ENCODE measurements around the gene OGDH.
"Not testable (repeated sequence)": the region's sequence is repeated elsewhere in the genome, so short reads cannot be mapped to it uniquely, and the experiment has no call there.

Gene OGDH

GRCh38 chr7:44706788-44707557 is 100.5 kb downstream of the OGDH start:
- DNase-seq (ENCODE audit: low spot score): no peak

- no peak for DNase-seq (ENCODE audit: low spot score)
Measured at GRCh38 chr7:44707558-44708230, 101.3 kb downstream of the OGDH start.

- DNase-seq (ENCODE audit: low spot score): no peak
Measured at GRCh38 chr7:44709011-44709915, 102.8 kb downstream of the OGDH start.

- no peak for DNase-seq (ENCODE audit: low spot score)
Measured at GRCh38 chr7:44709945-44710596, 103.6 kb downstream of the OGDH start.

GRCh38 chr7:44711528-44711927 is 105.1 kb downstream of the OGDH start:
- DNase-seq (ENCODE audit: low spot score): no peak

- peak; percentile 61 for DNase-seq (ENCODE audit: low spot score)
Measured at GRCh38 chr7:44712012-44712411, 105.6 kb downstream of the OGDH start.

- DNase-seq (ENCODE audit: low spot score): no peak
Measured at GRCh38 chr7:44713141-44713540, 106.7 kb downstream of the OGDH start.

GRCh38 chr7:44713680-44714335 is 107.4 kb downstream of the OGDH start:
- DNase-seq (ENCODE audit: low spot score): no peak

- DNase-seq (ENCODE audit: low spot score): no peak
Measured at GRCh38 chr7:44716205-44716604, 109.8 kb downstream of the OGDH start.

- DNase-seq (ENCODE audit: low spot score): no peak
Measured at GRCh38 chr7:44720301-44720700, 113.9 kb downstream of the OGDH start.

- no peak for DNase-seq (ENCODE audit: low spot score)
Measured at GRCh38 chr7:44724276-44724675, 117.8 kb downstream of the OGDH start.

- DNase-seq (ENCODE audit: low spot score): not testable (repeated sequence)
Measured at GRCh38 chr7:44726250-44726649, 119.8 kb downstream of the OGDH start.

- DNase-seq (ENCODE audit: low spot score): peak; percentile 77
Measured at GRCh38 chr7:44727158-44727936, 120.9 kb downstream of the OGDH start.

- no peak for DNase-seq (ENCODE audit: low spot score)
Measured at GRCh38 chr7:44727937-44728262, 121.5 kb downstream of the OGDH start.

- no peak for DNase-seq (ENCODE audit: low spot score)
Measured at GRCh38 chr7:44729949-44730590, 123.6 kb downstream of the OGDH start.

GRCh38 chr7:44732971-44733370 is 126.5 kb downstream of the OGDH start:
- DNase-seq (ENCODE audit: low spot score): not testable (repeated sequence)

GRCh38 chr7:44733708-44734481 is 127.5 kb downstream of the OGDH start:
- peak; percentile 80 for DNase-seq (ENCODE audit: low spot score)

GRCh38 chr7:44735403-44736165 is 129.2 kb downstream of the OGDH start:
- peak; percentile 98 for DNase-seq (ENCODE audit: low spot score)

GRCh38 chr7:44736896-44737295 is 130.5 kb downstream of the OGDH start:
- DNase-seq (ENCODE audit: low spot score): no peak
